CD14-positive monocyte (primary cell): ENCODE measurements around the gene GUCA1A. TPM values are rescaled to one million over a fixed set of nuclear protein-coding genes. Genes with fewer than 3 reads are reported as not detected.

Experiments
- DNase-seq, 3 donors: peaks; one replicate each; pipeline ENCODE4 v3.0.0-alpha.2; 2011 to 2022
- H2AFZ ChIP-seq: 2 replicates; pipeline ENCODE4 v1.6.0; 2012; ENCODE audit warnings: mild to moderate bottlenecking, low read depth, low read length, inconsistent platforms; ENCODE audit not compliant: insufficient read depth, poor library complexity, severe bottlenecking
- H3K27ac ChIP-seq, 2 donors: 1 replicate in 1 of 2; 2 replicates in 1 of 2; pipeline ENCODE4 v1.5.1; 2012 to 2013; ENCODE audit warnings: low read length in 2 of 2, control low read depth in 1 of 2, inconsistent platforms in 1 of 2, low read depth in 1 of 2, mild to moderate bottlenecking in 1 of 2
- H3K27me3 ChIP-seq, 2 donors: one replicate each; pipeline versions ENCODE4 v1.6.0 to v1.6.1; 2011 to 2013; ENCODE audit warnings: low read length in 2 of 2; ENCODE audit not compliant: control insufficient read depth in 2 of 2, insufficient read depth in 2 of 2
- H3K36me3 ChIP-seq, 2 donors: replicated peaks in 1 of 2; 1 replicate in 1 of 2; 2 replicates in 1 of 2; pipeline versions ENCODE4 v1.5.1 to v1.6.1; 2012 to 2013; ENCODE audit warnings: low read length in 2 of 2, control low read depth in 1 of 2, inconsistent platforms in 1 of 2, mild to moderate bottlenecking in 1 of 2; ENCODE audit not compliant: insufficient read depth in 2 of 2, control insufficient read depth in 1 of 2
- H3K4me1 ChIP-seq, 2 donors: 1 replicate in 1 of 2; 2 replicates in 1 of 2; pipeline versions ENCODE4 v1.5.1 to v1.6.1; 2012 to 2013; ENCODE audit warnings: low read length in 2 of 2, control low read depth in 1 of 2, inconsistent platforms in 1 of 2, mild to moderate bottlenecking in 1 of 2, moderate library complexity in 1 of 2; ENCODE audit not compliant: insufficient read depth in 2 of 2, control insufficient read depth in 1 of 2
- H3K4me2 ChIP-seq: replicated peaks from 2 replicates; pipeline ENCODE3; 2012; ENCODE audit warnings: low read length, moderate library complexity, mild to moderate bottlenecking; ENCODE audit not compliant: poor library complexity, severe bottlenecking; ENCODE audit errors: extremely low read depth
- H3K4me3 ChIP-seq, 3 experiments: fragments of 200-600 bp in 1 of 3; sonication (generic) in 1 of 3; replicated peaks in 1 of 3; 1 replicate in 2 of 3; 2 replicates in 1 of 3; pipeline ENCODE4 v1.5.1; 2011 to 2013; ENCODE audit warnings: low read length in 3 of 3, mild to moderate bottlenecking in 3 of 3, control low read depth in 2 of 3, low read depth in 2 of 3, inconsistent platforms in 1 of 3, moderate library complexity in 1 of 3
- H3K79me2 ChIP-seq: 2 replicates; pipeline ENCODE4 v1.6.0; 2012; ENCODE audit warnings: mild to moderate bottlenecking, control low read depth, inconsistent platforms, low read length, moderate library complexity; ENCODE audit not compliant: insufficient read depth
- H3K9ac ChIP-seq: 2 replicates; pipeline ENCODE4 v1.6.0; 2017; ENCODE audit warnings: low read length, mild to moderate bottlenecking; ENCODE audit not compliant: insufficient read depth, poor library complexity, severe bottlenecking
- H3K9me3 ChIP-seq, 2 donors: replicated peaks in 1 of 2; 1 replicate in 1 of 2; 2 replicates in 1 of 2; pipeline versions ENCODE4 v1.5.1 to v1.6.1; 2012 to 2013; ENCODE audit warnings: low read length in 2 of 2, control low read depth in 1 of 2; ENCODE audit not compliant: control insufficient read depth in 1 of 2, insufficient read depth in 1 of 2
- H4K20me1 ChIP-seq: 2 replicates; pipeline ENCODE4 v1.6.0; 2012; ENCODE audit warnings: mild to moderate bottlenecking, low read length, control low read depth, moderate library complexity; ENCODE audit not compliant: insufficient read depth
- H3K27ac Mint-ChIP-seq, 7 donors: one replicate each; pipeline ENCODE4 v1.8.0; 2020; ENCODE audit warnings: mild to moderate bottlenecking in 7 of 7, mixed read lengths in 7 of 7, moderate library complexity in 6 of 7, inconsistent platforms in 2 of 7
- H3K27me3 Mint-ChIP-seq, 3 donors: one replicate each; pipeline ENCODE4 v1.8.0; 2021 to 2022; ENCODE audit warnings: low read depth in 3 of 3, mild to moderate bottlenecking in 3 of 3, mixed read lengths in 3 of 3, moderate library complexity in 3 of 3, inconsistent platforms in 1 of 3
- H3K36me3 Mint-ChIP-seq, 2 donors: one replicate each; pipeline ENCODE4 v1.8.0; 2020; ENCODE audit warnings: mixed read lengths in 2 of 2, inconsistent platforms in 1 of 2, mild to moderate bottlenecking in 1 of 2
- H3K4me1 Mint-ChIP-seq: one replicate; pipeline ENCODE4 v1.8.0; 2020; ENCODE audit warnings: mild to moderate bottlenecking, mixed read lengths
- H3K4me3 Mint-ChIP-seq, 2 donors: one replicate each; pipeline ENCODE4 v1.8.0; 2020; ENCODE audit warnings: mild to moderate bottlenecking in 2 of 2, mixed read lengths in 2 of 2, moderate library complexity in 1 of 2
- H3K9me3 Mint-ChIP-seq, 7 donors: one replicate each; pipeline ENCODE4 v1.8.0; 2020 to 2022; ENCODE audit warnings: mixed read lengths in 7 of 7, mild to moderate bottlenecking in 6 of 7, moderate library complexity in 6 of 7, inconsistent platforms in 2 of 7
- WGBS: methylation state at CpG from one replicate; pipeline ENCODE4 v1.1.5; 2013; ENCODE audit warnings: missing lambda C conversion rate; ENCODE audit not compliant: insufficient coverage; 5-methylcytosine and 5-hydroxymethylcytosine counted together
- intact Hi-C, 2 donors: fragments of 100-400 bp; cut with micrococcal nuclease; formaldehyde crosslinking; loops; one replicate each; pipeline versions ENCODE4 v1.15.0 to v1.15.1; 2023
- polyA plus RNA-seq, 3 donors: library from polyadenylated mRNA; depleted of rRNA in 1 of 3; unstranded in 2 of 3; stranded (reverse) in 1 of 3; fragments of 300-500 nt in 2 of 3; fragments of >200 nt in 1 of 3; fragmentation: Illumina TruSeq in 2 of 3; gene quantifications; 1 replicate in 2 of 3; 2 replicates in 1 of 3; pipeline ENCODE4 v1.2.3, GENCODE V29; 2012 to 2021
- TF ChIP-seq, protein P1 (sequence below): fragments of 200-600 bp; IDR thresholded peaks from one replicate; pipeline ENCODE4 v1.8.0; 2022; ENCODE audit warnings: antibody characterized with exemption, mild to moderate bottlenecking

Gene GUCA1A
- polyA plus RNA-seq, 3 donors = not detected

DNA sequence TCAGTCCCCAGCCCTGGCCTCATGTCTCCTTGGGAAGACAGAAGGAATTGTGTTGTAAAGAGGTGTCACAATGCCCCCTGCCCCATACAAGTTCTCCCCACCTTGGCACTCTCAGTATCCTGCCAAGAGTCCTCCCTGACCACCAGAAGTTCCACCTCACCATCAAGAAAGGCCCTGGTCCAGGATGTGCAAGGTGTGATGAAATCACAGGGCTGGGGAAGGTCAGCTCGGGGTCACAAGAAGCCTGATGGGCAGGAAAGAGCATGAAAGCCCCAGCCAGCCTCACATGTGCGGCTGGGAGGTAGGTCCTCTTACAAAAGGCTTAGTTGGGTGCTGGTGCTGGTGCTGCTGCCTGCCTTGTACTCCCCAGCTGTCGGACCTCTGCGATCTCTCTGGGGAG is 17.9 kb upstream of the GUCA1A start:
- no peak for DNase-seq
- H3K36me3 Mint-ChIP-seq = no peaks in the 10 kb centered on the region
- H2AFZ ChIP-seq = no peak overlapping the region

DNA sequence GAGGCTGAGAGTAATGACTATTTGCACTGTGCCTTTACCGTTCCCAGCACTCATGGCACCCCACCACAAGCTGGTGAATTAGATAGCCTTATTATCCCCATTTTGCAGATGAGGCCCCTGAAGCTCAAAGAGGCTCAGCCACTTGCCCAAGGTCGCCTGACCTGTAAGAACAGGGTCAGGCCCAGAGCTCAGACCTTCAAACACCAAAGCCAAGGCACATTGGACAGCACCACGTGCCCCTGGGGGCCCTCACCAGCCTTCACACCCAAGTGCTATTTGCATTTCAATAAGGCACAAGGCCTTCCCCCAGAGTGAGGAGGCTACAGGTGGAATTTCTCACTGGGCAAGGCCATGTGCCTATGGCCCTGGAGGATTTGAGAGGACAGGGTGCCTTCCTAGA is 16.5 kb upstream of the GUCA1A start:
- Mint-ChIP-seq H3K27ac (no peak overlapping the region), H3K36me3 (no peaks in the 10 kb centered on the region), H3K27me3 (peaks cover 4 to 5% (median 4%) of the 10 kb centered on the region in 3 donors), H3K4me1 (peaks cover 5% of the 10 kb centered on the region), H3K9me3 (no peaks in the 10 kb centered on the region), H3K4me3 (no peak overlapping the region)
- Histone ChIP-seq H4K20me1 (no peaks in the 10 kb centered on the region), H3K79me2 (no peaks in the 10 kb centered on the region), H3K36me3 (no peaks in the 10 kb centered on the region), H3K4me3 (no peak overlapping the region), H3K9ac (no peak overlapping the region), H3K27ac (no peak overlapping the region), H3K9me3 (no peaks in the 10 kb centered on the region), H2AFZ (no peak overlapping the region), H3K4me1 (no peaks in the 10 kb centered on the region), H3K4me2 (no peak overlapping the region), H3K27me3 (no peaks in the 10 kb centered on the region)
- intact Hi-C loops = no loop called here
- no peak for DNase-seq
- 93% methylated on average over 2 of the region's 3 CpGs for WGBS
- TF ChIP-seq, protein P1, sequence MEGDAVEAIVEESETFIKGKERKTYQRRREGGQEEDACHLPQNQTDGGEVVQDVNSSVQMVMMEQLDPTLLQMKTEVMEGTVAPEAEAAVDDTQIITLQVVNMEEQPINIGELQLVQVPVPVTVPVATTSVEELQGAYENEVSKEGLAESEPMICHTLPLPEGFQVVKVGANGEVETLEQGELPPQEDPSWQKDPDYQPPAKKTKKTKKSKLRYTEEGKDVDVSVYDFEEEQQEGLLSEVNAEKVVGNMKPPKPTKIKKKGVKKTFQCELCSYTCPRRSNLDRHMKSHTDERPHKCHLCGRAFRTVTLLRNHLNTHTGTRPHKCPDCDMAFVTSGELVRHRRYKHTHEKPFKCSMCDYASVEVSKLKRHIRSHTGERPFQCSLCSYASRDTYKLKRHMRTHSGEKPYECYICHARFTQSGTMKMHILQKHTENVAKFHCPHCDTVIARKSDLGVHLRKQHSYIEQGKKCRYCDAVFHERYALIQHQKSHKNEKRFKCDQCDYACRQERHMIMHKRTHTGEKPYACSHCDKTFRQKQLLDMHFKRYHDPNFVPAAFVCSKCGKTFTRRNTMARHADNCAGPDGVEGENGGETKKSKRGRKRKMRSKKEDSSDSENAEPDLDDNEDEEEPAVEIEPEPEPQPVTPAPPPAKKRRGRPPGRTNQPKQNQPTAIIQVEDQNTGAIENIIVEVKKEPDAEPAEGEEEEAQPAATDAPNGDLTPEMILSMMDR = no peak

More for the DNA sequence above, 17.9 kb upstream of the GUCA1A start:
- intact Hi-C loops = no loop called here
- Mint-ChIP-seq H3K27me3 (peaks cover 0 to 4% (median 2%) of the 10 kb centered on the region in 3 donors), H3K27ac (no peak overlapping the region), H3K9me3 (no peaks in the 10 kb centered on the region), H3K4me1 (peaks cover 5% of the 10 kb centered on the region), H3K4me3 (no peak overlapping the region)
- no peaks in the 10 kb centered on the region for H3K9me3 ChIP-seq
- TF ChIP-seq, protein P1 = no peak
- H3K4me1 ChIP-seq = no peaks in the 10 kb centered on the region
- no peaks in the 10 kb centered on the region for H3K36me3 ChIP-seq
- no peak overlapping the region for H3K9ac ChIP-seq
- H4K20me1 ChIP-seq = no peaks in the 10 kb centered on the region
- no peak overlapping the region for H3K4me3 ChIP-seq
- H3K4me2 ChIP-seq = no peak overlapping the region
- WGBS = 100% methylated on average over 2 of the region's 4 CpGs
- no peak overlapping the region for H3K27ac ChIP-seq
- no peaks in the 10 kb centered on the region for H3K27me3 ChIP-seq
- no peaks in the 10 kb centered on the region for H3K79me2 ChIP-seq
